ENCODE measurements around the gene CDCA4.
"Not testable (repeated sequence)": the region's sequence is repeated elsewhere in the genome, so short reads cannot be mapped to it uniquely, and the experiment has no call there.

CDCA4 gene

GRCh38 chr14:105020815-105021655, at the start of gene CDCA4:
Gene CDCA4, minus strand, starts transcription at chr14:105021083. Its CDS starts 9,154 bp downstream, at chr14:105011929.
- DNase-seq, result peak; percentile 100

GRCh38 chr14:105069871-105070759, 49.2 kb upstream of the CDCA4 start:
- DNase-seq, result no peak

GRCh38 chr14:105069522-105069870, 48.6 kb upstream of the CDCA4 start:
- no peak for DNase-seq

- DNase-seq, result no peak
Measured at GRCh38 chr14:105068818-105069217, 47.9 kb upstream of the CDCA4 start.

- no peak for DNase-seq
Measured at GRCh38 chr14:105067969-105068301, 47.1 kb upstream of the CDCA4 start.

- DNase-seq, result no peak
Measured at GRCh38 chr14:105067140-105067968, 46.5 kb upstream of the CDCA4 start.

GRCh38 chr14:105066240-105067071, 45.6 kb upstream of the CDCA4 start:
- no peak for DNase-seq

GRCh38 chr14:105065280-105066228, 44.7 kb upstream of the CDCA4 start, which contains the start of gene GPR132:
Gene GPR132, minus strand, starts transcription at chr14:105065430. Its CDS starts 10,010 bp downstream, at chr14:105055420.
- DNase-seq, result peak; percentile 73

GRCh38 chr14:105064721-105065143, 43.8 kb upstream of the CDCA4 start:
- DNase-seq, result no peak

GRCh38 chr14:105064001-105064400, 43.1 kb upstream of the CDCA4 start:
- no peak for DNase-seq

- not testable (repeated sequence) for DNase-seq
Measured at GRCh38 chr14:105063506-105063905, 42.6 kb upstream of the CDCA4 start.

- no peak for DNase-seq
Measured at GRCh38 chr14:105063056-105063455, 42.2 kb upstream of the CDCA4 start.

- DNase-seq, result no peak
Measured at GRCh38 chr14:105062048-105062433, 41.2 kb upstream of the CDCA4 start.

- no peak for DNase-seq
Measured at GRCh38 chr14:105061428-105062047, 40.7 kb upstream of the CDCA4 start.

GRCh38 chr14:105060751-105061427, 40.0 kb upstream of the CDCA4 start:
- peak; percentile 37 for DNase-seq

GRCh38 chr14:105059925-105060565, 39.2 kb upstream of the CDCA4 start:
- no peak for DNase-seq

- DNase-seq, result no peak
Measured at GRCh38 chr14:105059035-105059924, 38.4 kb upstream of the CDCA4 start.

- DNase-seq, result no peak
Measured at GRCh38 chr14:105058521-105059034, 37.7 kb upstream of the CDCA4 start.

All from KG1 (cell line).